Hindlimb muscle (tissue), 1 donor: ENCODE data around the gene HERC5. TPM values are rescaled to one million over a fixed set of nuclear protein-coding genes. Genes with fewer than 3 reads are reported as not detected.
A peak's percentile ranks its signal among the peaks of the same experiment; 100 is the strongest.
"Not testable (repeated sequence)": the region's sequence is repeated elsewhere in the genome, so short reads cannot be mapped to it uniquely, and the experiment has no call there.

Experiments
- DNase-seq: peaks from one replicate; pipeline ENCODE4 v3.0.0-alpha.2; 2013
- polyA plus RNA-seq: library from polyadenylated mRNA; unstranded; fragments of 120-200 nt; gene quantifications from one replicate; pipeline ENCODE4 v1.2.1, GENCODE V29; 2013; ENCODE audit not compliant: insufficient read length

The HERC5 gene
- polyA plus RNA-seq, 1 donor = 2.3 TPM

DNA sequence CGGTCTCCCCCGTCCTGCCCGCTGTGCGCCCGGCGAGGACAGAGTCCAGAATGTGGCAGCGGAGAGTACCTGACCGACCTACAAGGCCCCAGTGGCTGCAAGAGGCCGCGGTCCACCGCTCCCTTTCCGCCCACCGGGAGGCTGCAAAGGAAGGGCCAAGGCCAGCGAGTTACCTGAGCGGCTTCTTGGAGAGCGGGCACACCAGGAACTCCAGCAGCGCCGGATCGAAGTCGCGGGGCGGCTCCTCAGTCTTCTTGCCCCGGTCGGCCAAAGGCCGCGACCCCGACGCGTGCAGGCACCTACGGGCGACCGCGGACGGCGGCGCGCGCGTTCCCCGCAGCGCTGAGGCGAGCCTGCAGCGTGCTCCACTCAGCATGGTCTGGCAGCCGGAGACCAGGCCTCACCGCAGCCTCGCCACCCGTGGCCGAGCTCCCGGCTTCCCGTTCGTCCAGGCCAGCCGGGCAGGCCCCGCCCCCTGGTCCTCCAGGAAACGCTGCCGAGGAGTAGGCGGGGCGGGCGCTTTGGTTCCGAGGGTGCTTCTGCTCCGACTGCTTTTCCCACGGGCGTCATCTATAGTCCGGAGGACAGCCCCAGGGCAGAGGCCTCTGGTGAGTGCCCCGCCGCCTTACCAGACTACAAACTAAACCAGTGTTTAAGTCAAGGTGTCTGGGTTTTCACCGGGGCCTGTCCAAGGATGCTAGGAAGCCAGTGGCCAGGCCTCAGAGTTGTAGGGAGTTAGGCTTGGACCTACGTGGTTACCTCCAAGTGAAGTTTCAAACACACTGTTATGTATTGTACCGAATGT, 66.6 kb downstream of the HERC5 start, which contains the start of gene PYURF:
Gene PYURF, minus strand, starts transcription at position 452 of the 805 bp plus-strand sequence. Its CDS starts 76 bp downstream, at position 376.
- DNase-seq = peak; percentile 94

DNA sequence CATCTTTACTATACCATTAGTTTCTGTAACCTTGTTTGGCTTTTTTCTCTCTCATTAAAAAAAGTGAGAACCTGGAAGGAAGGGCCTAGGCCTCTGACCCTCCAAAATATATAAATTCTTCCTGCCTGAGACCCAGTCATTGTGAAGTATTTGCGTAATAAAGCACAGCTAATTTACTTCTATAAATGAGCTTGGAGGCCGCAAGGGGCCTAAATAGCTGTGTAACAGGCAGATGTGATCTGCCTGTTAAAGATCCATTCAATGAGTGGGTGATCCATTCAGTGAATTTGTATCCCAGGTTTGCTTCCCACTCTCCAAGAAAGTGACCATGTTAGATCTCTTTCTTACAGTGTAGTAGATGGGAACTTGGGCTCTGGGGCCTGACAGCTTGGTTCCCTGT, 67.3 kb downstream of the HERC5 start:
- no peak for DNase-seq

DNA sequence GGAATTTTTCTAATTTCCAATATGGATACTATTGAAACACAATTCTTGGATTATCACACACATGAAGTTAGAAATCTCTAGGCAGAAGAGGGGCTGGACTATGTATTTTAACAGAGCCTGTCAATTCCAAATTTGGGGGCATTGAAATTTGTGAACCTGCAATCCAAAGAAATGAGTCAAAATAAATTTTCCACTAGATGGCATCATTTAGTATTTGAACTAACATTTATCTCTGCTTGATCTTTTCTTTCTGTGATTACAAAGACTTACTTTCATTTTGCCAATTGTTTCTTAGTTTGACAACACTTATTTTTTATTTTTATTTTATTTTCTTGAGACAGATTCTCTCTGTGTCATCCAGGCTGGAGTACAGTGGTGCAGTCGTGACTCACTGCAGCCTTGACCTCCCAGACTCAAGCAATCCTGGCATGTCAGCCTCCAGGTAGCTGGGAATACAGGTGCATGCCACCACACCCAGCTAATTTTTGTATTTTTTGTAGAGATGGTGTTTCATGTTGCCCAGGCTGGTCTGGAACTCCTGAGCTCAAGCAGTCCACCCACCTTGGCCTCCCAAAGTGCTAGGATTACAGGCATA, 69.4 kb downstream of the HERC5 start:
- DNase-seq = no peak

DNA sequence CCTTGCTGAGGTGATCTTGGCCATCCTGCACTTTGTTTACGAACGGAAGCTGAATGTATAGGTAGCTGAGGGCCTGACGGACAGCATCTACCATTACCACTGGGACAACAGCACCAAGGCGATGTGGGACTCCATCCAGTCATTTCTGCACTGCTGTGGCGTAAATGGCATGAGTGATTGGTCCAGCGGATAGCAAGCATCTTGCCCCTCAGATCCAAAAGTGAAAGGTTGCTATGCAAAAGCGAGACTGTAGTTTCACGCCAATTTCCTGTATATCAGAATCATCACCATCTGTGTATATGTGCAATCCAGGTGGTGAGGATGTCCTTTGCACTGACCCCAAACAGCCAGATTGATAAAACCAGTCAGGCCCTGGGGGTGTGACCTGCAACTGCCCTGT, 70.9 kb downstream of the HERC5 start:
- no peak for DNase-seq

DNA sequence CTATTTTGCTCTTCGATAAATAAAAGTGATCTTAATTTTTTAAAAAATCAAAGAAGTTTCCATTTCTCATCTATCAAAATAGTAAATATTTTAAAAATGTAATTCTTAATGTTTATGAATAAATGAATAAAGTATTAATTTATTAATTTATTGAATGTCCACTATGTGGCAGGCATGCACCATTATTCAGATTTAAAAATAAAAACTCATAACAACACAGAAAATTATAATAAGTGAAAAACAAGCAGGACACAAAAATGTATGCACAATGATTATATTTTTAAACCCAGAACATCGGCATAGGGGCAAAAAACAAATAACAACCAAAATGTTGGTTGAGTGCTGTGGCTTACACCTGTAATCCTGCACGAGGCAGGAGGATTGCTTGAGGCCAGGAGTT, 71.9 kb downstream of the HERC5 start:
- no peak for DNase-seq

DNA sequence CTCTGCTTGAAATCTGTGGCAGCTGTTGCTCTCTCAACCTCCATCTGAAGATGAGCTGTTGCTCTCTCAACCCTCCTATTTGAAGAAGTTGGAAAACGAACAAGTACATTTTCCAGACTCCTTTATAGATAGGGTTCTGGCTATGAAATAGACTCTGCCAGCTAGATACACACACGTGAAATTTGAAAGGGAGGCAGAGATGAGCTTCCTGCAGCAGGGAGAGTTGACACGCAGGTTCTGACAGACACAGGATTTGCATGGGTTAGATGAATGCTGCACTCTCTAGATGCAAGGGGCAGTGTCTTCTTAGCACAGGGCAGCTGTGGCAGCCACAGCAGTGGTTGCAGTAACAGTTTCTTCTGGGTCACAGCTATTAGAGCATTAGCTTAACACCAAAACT, 74.6 kb downstream of the HERC5 start:
- no peak for DNase-seq

DNA sequence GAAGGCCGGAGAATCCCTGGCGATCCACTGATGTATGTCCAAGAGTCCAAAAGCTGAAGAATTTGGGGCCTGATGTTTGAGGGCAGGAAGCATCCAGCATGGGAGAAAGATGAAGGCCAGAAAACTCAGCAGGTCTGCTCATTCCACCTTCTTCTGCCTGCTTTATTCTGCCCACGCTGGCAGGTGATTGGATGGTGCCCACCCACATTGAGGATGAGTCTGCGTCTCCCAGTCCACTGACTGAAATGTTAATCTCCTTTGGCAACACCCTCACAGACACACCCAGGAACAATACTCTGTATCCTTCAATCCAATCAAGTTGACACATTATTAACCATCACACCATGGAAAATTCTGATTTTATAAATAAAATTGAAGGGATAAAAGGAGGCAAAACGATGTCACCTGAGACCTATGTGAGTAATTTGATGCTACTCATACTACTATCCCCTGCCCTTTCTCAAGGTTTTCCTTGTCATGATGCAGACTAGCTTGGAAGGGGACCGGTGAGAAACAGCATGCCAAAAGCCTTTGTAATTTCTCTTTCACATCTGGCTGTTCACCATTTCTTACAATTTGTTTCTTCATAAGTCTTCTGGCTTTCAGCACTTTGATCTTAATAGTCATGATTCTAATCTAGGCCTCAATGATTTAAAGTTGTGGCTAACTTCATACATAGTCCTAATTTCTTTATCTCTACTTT, 76.3 kb downstream of the HERC5 start:
- DNase-seq = no peak

DNA sequence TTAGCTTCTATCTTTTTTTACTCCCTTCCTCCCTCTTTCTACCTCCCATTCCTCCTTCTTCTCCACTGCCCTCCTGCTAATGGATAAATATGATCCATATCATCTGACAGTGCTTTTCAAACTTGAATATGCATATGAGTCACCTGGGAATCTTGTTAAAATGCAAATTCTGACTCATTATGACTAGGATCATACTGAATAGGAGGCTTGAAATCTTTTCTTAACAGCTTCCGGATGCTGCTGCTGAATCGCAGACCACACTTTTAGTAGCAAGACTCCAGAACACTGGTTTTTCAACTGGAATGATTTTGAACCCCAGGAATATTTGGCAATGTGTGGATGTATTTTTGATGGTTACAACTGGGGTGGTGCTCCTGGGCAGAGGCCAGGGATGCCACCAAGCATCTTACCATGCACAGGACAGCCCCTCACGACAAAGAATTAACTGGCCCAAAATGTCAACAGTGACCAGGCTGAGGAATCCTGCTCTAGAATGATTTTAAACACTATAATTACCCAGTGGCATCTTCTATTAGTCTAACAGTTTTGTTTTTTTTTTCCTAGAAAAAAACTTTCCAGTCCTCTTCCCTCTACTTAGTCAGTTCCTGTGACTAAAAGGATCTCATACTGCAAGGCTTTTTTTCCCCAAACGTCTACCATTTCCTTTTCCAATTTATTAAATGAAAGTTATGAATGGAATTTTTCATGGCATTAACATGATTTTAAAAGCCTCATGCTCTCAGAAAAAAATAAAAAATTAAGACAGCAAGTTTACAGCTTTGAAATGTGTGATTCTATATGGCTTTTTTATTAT, 77.2 kb downstream of the HERC5 start:
- no peak for DNase-seq

DNA sequence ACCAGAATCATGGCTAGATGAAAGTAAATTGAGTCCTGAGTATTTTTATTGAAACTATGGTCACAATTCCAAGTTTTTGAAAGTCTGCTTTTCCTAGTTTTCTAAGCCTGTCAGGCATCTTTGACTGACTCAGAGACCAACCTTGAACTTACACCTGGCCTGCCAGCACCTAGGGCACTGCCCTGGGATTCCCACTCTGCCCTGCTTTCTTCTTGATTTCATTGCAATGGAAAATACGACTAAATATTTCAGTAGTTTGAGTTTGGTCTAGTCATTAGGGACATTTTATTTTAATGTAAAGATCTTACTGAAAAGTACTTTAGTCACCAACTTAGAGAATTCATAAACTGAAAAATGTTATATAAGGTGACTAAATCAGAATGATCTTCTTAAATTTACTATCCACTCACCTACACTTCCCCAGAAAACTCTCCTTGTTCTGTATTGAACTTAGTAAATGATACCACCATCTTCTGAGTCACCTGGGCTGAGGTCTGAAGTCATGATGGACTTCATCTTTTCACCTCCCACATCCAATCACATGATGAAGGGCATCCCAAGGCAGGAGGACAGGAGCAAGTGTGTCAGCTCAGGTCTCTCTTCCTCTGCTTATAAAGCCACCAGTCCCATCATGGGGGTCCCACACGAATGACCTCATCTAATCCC, 78.3 kb downstream of the HERC5 start:
- DNase-seq = no peak

DNA sequence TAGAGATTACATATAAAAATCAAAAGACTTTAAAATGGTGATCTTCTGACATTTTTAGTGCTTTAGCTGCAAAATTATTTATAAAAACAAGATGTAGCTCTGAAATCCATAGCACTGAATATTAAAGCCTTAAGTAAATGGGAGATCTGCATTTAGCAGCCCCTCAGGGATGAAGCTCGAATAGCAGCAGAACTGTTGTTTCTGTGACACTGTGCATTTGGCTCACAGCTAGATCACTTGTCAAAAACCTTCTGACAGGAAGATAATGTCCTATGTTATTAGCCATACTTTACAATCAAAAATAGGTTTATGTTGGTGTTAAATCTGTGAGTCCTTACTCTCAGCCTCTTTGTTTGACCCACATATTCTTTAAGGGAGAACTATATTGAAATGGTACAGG, 80.8 kb downstream of the HERC5 start:
- no peak for DNase-seq

DNA sequence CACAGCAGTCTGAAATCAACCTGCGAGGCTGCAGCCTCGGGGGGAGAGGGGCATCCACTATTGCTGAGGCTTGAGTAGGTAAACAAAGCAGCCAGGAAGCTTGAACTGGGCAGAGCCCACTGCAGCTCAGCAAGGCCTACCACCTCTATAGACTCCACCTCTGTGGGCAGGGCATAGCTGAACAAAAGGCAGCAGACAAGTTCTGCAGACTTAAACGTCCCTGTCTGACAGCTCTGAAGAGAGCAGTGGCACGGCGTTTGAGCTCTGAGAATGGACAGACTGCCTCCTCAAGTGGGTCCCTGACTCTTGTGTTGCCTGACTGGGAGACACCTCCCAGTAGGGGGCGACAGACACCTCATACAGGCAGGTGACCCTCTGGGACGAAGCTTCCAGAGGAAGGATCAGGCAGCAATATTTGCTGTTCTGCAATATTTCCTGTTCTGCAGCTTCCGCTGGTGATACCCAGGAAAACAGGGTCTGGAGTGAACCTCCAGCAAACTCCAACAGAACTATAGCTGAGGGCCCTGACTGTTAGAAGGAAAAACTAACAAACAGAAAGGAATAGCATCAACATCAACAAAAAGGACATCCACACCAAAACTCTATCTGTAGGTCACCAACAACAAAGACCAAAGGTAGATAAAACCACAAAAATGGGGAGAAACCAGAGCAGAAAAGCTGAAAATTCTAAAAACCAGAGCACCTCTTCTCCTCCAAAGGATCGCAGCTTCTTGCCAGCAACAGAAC, 82.6 kb downstream of the HERC5 start:
- DNase-seq = not testable (repeated sequence)

DNA sequence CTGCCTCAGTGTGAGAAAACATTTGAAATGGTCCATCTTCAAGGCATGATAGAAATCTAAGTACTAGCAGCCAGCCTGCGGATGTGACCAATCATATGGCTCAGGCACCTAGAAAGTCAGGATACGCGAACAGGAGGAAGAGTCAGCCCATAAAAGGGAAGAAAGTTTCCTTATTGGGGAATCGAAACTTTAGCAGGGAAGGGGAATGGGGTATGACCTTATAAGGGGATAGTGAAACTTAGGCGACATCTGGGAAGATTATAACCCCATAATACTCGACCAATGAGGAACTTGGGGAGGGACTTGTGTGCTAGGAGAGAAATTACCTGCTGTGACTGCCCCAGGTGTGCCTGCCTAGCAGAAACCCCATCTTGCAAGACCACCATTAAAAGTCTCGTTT, 92.9 kb downstream of the HERC5 start:
- DNase-seq = no peak

Other genes with a start within 250 kb of the HERC5 start
- gene PPM1K, start 172.6 kb upstream of the HERC5 start, polyA plus RNA-seq = 20.0 TPM
- gene HERC6, start 78.3 kb upstream of the HERC5 start, polyA plus RNA-seq = 1.7 TPM
- 59.0 TPM for gene PYURF, start 66.7 kb downstream of the HERC5 start, polyA plus RNA-seq
- 17.0 TPM for gene HERC3, start 135.4 kb downstream of the HERC5 start, polyA plus RNA-seq
- 6.7 TPM for gene NAP1L5, start 240.7 kb downstream of the HERC5 start, polyA plus RNA-seq